Dedifferentiated amniotic fluid mesenchymal stem cell (primary cell): ENCODE measurements around the gene ADCY10.
"Not testable (repeated sequence)": the region's sequence is repeated elsewhere in the genome, so short reads cannot be mapped to it uniquely, and the experiment has no call there.

Source experiments
- DNase-seq: peaks from one replicate; pipeline ENCODE4 v3.0.0-alpha.2; 2016; ENCODE audit errors: extremely low spot score

Gene ADCY10

GRCh38 chr1:167808690-167809089 is 105.2 kb downstream of the ADCY10 start:
- DNase-seq, result no peak

GRCh38 chr1:167808104-167808503 is 105.8 kb downstream of the ADCY10 start:
- no peak for DNase-seq

- not testable (repeated sequence) for DNase-seq
Measured at GRCh38 chr1:167806676-167807075, 107.3 kb downstream of the ADCY10 start.

- DNase-seq, result not testable (repeated sequence)
Measured at GRCh38 chr1:167806235-167806634, 107.7 kb downstream of the ADCY10 start.

GRCh38 chr1:167805041-167805556 is 108.8 kb downstream of the ADCY10 start:
- no peak for DNase-seq

- DNase-seq, result peak; percentile 92
Measured at GRCh38 chr1:167803358-167804207, 110.4 kb downstream of the ADCY10 start.

GRCh38 chr1:167802235-167802634 is 111.7 kb downstream of the ADCY10 start:
- no peak for DNase-seq

GRCh38 chr1:167800251-167800650 is 113.7 kb downstream of the ADCY10 start:
- no peak for DNase-seq

GRCh38 chr1:167799747-167800146 is 114.2 kb downstream of the ADCY10 start:
- no peak for DNase-seq

- no peak for DNase-seq
Measured at GRCh38 chr1:167798952-167799351, 115.0 kb downstream of the ADCY10 start.

GRCh38 chr1:167797015-167797414 is 116.9 kb downstream of the ADCY10 start:
- DNase-seq, result peak; percentile 93

- no peak for DNase-seq
Measured at GRCh38 chr1:167795810-167796740, 117.9 kb downstream of the ADCY10 start.

GRCh38 chr1:167794043-167794442 is 119.9 kb downstream of the ADCY10 start:
- no peak for DNase-seq

GRCh38 chr1:167792188-167792565 is 121.8 kb downstream of the ADCY10 start:
- no peak for DNase-seq

GRCh38 chr1:167791281-167792187 is 122.4 kb downstream of the ADCY10 start:
- no peak for DNase-seq

- no peak for DNase-seq
Measured at GRCh38 chr1:167790117-167790516, 123.8 kb downstream of the ADCY10 start.

- DNase-seq, result peak; percentile 41
Measured at GRCh38 chr1:167789501-167789900, 124.4 kb downstream of the ADCY10 start.

GRCh38 chr1:167786502-167786901 is 127.4 kb downstream of the ADCY10 start:
- no peak for DNase-seq

- no peak for DNase-seq
Measured at GRCh38 chr1:167784876-167785550, 128.9 kb downstream of the ADCY10 start.

- DNase-seq, result no peak
Measured at GRCh38 chr1:167782946-167783345, 131.0 kb downstream of the ADCY10 start.

GRCh38 chr1:167781558-167781957 is 132.4 kb downstream of the ADCY10 start:
- DNase-seq, result no peak
